Thyroid gland (tissue), 4 donors: Measurements from ENCODE around the gene CALB2. TPM values are rescaled to one million over a fixed set of nuclear protein-coding genes. Genes with fewer than 3 reads are reported as not detected.

ENCODE experiments used
- DNase-seq, 2 donors: peaks; one replicate each; pipeline ENCODE4 v3.0.0-alpha.2; 2019
- H3K27ac ChIP-seq, 3 donors: fragments of 200-600 bp; sonication (generic); 1 replicate in 2 of 3; 2 replicates in 1 of 3; pipeline ENCODE4 v1.5.1; 2016 to 2019; ENCODE audit warnings: mild to moderate bottlenecking in 1 of 3, moderate library complexity in 1 of 3
- H3K27me3 ChIP-seq: fragments of 200-600 bp; sonication (generic); one replicate; pipeline ENCODE4 v1.5.1; 2019
- H3K36me3 ChIP-seq, 2 donors: fragments of 200-600 bp; sonication (generic); one replicate each; pipeline ENCODE4 v1.5.1; 2016 to 2019
- H3K4me1 ChIP-seq, 2 donors: fragments of 200-600 bp; sonication (generic); one replicate each; pipeline ENCODE4 v1.5.1; 2017 to 2019
- H3K4me3 ChIP-seq, 3 donors: fragments of 200-600 bp; sonication (generic); replicated peaks in 1 of 3; 1 replicate in 2 of 3; 2 replicates in 1 of 3; pipeline ENCODE4 v1.5.1; 2016; ENCODE audit warnings: mild to moderate bottlenecking in 1 of 3
- H3K9me3 ChIP-seq: fragments of 200-600 bp; sonication (generic); one replicate; pipeline ENCODE4 v1.5.1; 2017
- POLR2A ChIP-seq, 2 donors: fragments of 450-650 bp; IDR thresholded peaks; one replicate each; pipeline ENCODE4 v1.6.1; 2017; ENCODE audit warnings: antibody characterized with exemption in 2 of 2, mild to moderate bottlenecking in 2 of 2, moderate library complexity in 1 of 2
- WGBS, 2 donors: methylation state at CpG; one replicate each; pipeline ENCODE4 v1.1.5; 2017; 5-methylcytosine and 5-hydroxymethylcytosine counted together
- intact Hi-C: fragments of 100-400 bp; cut with DNase I; formaldehyde crosslinking; loops from one replicate; pipeline ENCODE4 v1.15.1; 2023
- total RNA-seq, 4 donors: library from RNA; depleted of rRNA; stranded (reverse); fragments of >200 nt; gene quantifications; one replicate each; pipeline ENCODE4 v1.2.3, GENCODE V29; 2016
- TF ChIP-seq, protein P1 (sequence below), 6 experiments: fragments of 200-600 bp in 3 of 6; fragments of 450-650 bp in 3 of 6; sonication (generic) in 3 of 6; IDR thresholded peaks; one replicate each; pipeline ENCODE4 v1.5.1; 2016 to 2019; ENCODE audit warnings: antibody characterized with exemption in 6 of 6, mild to moderate bottlenecking in 2 of 6, inconsistent platforms in 1 of 6, moderate library complexity in 1 of 6

Gene CALB2
- total RNA-seq, 4 donors from 2014 or later = 0.81 TPM; not detected in 3

DNA sequence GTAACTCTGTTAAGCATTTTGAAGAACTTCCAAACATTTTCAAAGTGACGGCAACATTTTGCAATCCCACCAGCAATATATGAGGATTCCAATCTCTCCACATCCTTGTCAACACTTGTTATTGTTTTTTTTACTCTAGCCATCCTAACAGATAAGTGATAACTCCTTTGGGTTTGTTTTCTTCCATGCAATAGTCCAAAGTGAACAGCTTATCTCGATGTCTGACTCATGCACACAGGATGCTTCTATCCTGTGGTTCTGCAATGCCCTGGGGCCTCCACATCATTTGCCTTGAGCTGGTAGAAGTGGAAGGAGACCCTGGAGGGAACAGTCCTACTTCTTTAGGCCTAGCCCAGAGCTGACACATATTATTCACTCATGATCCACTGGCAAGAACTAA, 70.4 kb downstream of the CALB2 start:
- H3K4me1 ChIP-seq = no peaks in the 10 kb centered on the region
- H3K9me3 ChIP-seq = no peaks in the 10 kb centered on the region
- H3K27me3 ChIP-seq = no peaks in the 10 kb centered on the region
- TF ChIP-seq, protein P1, sequence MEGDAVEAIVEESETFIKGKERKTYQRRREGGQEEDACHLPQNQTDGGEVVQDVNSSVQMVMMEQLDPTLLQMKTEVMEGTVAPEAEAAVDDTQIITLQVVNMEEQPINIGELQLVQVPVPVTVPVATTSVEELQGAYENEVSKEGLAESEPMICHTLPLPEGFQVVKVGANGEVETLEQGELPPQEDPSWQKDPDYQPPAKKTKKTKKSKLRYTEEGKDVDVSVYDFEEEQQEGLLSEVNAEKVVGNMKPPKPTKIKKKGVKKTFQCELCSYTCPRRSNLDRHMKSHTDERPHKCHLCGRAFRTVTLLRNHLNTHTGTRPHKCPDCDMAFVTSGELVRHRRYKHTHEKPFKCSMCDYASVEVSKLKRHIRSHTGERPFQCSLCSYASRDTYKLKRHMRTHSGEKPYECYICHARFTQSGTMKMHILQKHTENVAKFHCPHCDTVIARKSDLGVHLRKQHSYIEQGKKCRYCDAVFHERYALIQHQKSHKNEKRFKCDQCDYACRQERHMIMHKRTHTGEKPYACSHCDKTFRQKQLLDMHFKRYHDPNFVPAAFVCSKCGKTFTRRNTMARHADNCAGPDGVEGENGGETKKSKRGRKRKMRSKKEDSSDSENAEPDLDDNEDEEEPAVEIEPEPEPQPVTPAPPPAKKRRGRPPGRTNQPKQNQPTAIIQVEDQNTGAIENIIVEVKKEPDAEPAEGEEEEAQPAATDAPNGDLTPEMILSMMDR (IDR thresholded peaks at IDR 0.05) = no peak
- TF ChIP-seq POLR2A (IDR thresholded peaks at IDR 0.05) = no peak
- no peak overlapping the region for H3K4me3 ChIP-seq
- H3K27ac ChIP-seq = no peak overlapping the region
- intact Hi-C loops = no loop called here
- H3K36me3 ChIP-seq = no peaks in the 10 kb centered on the region
- no peak for DNase-seq
- 91 to 92% methylated on average over 2 of the region's 2 CpGs for WGBS, 2 donors

DNA sequence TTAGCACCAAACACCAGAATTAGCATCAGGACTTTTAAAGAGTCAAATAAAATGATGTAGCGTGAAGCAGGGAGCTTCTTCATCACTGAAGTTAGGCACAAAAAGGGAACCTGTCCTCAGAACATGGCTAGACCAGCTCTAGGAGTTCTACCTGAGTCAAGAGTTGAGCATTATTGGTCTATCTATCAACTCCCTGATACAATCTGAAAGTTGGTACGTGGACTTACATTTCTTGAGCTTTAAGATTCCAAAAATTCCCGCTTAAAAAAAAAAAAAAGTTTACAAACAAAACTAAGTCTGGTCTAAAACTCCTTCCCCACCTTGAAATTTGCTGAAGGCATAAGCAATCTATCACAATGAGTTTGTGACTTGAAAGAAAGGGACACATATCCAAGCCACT, 71.1 kb downstream of the CALB2 start:
- TF ChIP-seq, protein P1 (IDR thresholded peaks at IDR 0.05) = no peak
- TF ChIP-seq POLR2A (IDR thresholded peaks at IDR 0.05) = no peak
- no peak for DNase-seq
- Histone ChIP-seq H3K9me3 (no peaks in the 10 kb centered on the region), H3K4me1 (no peaks in the 10 kb centered on the region), H3K36me3 (no peaks in the 10 kb centered on the region), H3K27ac (no peak overlapping the region), H3K4me3 (no peak overlapping the region), H3K27me3 (no peaks in the 10 kb centered on the region)
- intact Hi-C loops = no loop called here
- WGBS, 2 donors = 76 to 80% methylated on average over 3 of the region's 3 CpGs

DNA sequence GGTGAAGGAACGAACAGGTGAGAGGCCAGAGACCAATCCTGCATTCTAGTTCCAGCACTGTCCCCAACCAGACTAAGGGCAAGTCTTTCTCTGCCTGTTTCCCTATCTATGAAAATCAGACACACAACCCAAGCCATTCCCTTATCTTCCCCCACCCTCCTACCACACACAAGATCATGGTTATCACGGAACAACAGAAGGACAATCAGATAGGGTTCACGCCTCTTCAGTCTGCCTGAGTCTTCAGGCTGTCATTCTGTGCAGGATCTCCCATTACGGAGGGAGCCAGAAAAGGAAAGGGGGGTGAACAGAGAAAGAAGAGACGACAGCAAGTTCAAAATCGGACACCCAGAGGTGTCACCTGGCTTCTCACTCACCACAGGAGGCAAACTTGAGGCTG, 72.2 kb downstream of the CALB2 start:
- Histone ChIP-seq H3K4me3 (no peak overlapping the region), H3K4me1 (no peaks in the 10 kb centered on the region), H3K27me3 (no peaks in the 10 kb centered on the region), H3K27ac (no peak overlapping the region), H3K36me3 (no peaks in the 10 kb centered on the region), H3K9me3 (no peaks in the 10 kb centered on the region)
- 79 to 82% methylated on average over 6 of the region's 6 CpGs for WGBS, 2 donors
- TF ChIP-seq, protein P1 (IDR thresholded peaks at IDR 0.05) = no peak
- intact Hi-C loops = no loop called here
- DNase-seq = no peak

DNA sequence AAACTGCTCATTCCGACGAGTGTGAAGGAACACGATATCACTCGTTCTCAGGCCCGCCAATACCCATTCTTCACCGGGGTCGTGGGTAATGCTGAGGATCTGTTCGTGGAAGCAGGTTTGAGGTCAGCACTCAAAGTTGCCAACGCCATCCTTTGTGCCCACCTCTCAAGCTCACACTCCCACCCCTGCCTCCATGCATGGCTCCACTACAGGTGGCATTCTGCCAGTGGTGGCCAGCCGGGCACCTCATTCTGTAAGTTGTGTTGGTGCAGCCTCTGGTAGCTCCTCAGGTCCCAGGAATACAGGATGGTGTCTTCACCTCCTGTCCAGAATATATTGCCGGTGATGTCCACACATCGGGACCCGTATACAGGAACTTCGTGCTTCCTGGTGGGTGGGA, 72.7 kb downstream of the CALB2 start:
- no peaks in the 10 kb centered on the region for H3K4me1 ChIP-seq

DNA sequence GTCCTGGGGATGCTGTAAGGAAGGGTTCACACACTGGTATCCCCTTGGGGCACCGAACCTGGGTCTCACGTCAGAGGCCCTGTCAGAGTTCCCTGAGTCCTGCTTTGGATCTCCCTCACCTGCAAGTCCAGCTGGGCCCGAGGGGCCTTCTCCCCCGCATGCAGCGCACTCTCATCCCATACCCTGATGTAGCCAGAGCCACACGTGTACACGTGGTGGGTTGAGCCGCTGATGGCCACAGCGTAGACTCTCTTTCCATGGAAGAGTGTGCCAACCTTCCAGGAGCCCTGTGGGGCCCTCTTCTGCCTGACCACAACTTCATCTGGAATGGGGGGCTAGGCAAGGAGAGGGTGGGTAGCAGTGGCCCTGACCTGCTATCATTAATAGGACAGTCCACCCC, 73.5 kb downstream of the CALB2 start:
- no peak overlapping the region for H3K4me3 ChIP-seq
- no peaks in the 10 kb centered on the region for H3K9me3 ChIP-seq
- no peak overlapping the region for H3K27ac ChIP-seq
- H3K4me1 ChIP-seq = no peaks in the 10 kb centered on the region
- DNase-seq = no peak
- no peaks in the 10 kb centered on the region for H3K27me3 ChIP-seq
- WGBS, 2 donors = 86 to 93% methylated on average over 9 of the region's 9 CpGs
- TF ChIP-seq, protein P1 (IDR thresholded peaks at IDR 0.05) = no peak
- TF ChIP-seq POLR2A (IDR thresholded peaks at IDR 0.05) = no peak
- H3K36me3 ChIP-seq = no peaks in the 10 kb centered on the region
- intact Hi-C loops = no loop called here

More for the DNA sequence above, 72.7 kb downstream of the CALB2 start:
- Histone ChIP-seq H3K27me3 (no peaks in the 10 kb centered on the region), H3K9me3 (no peaks in the 10 kb centered on the region), H3K4me3 (no peak overlapping the region), H3K36me3 (no peaks in the 10 kb centered on the region), H3K27ac (no peak overlapping the region)
- DNase-seq = no peak
- TF ChIP-seq, protein P1 (IDR thresholded peaks at IDR 0.05) = no peak
- no peak for TF ChIP-seq POLR2A (IDR thresholded peaks at IDR 0.05)
- 80 to 85% methylated on average over 14 of the region's 14 CpGs for WGBS, 2 donors
- intact Hi-C loops = no loop called here
